Gastroesophageal sphincter (tissue), 4 donors: Measurements from ENCODE around the gene FIP1L1. TPM values are rescaled to one million over a fixed set of nuclear protein-coding genes. Genes with fewer than 3 reads are reported as not detected.

Source experiments
- ATAC-seq: fragments of 150-250 bp; one replicate; pipeline ENCODE4 v1.9.1; 2016; ENCODE audit warnings: mild to moderate bottlenecking, moderate library complexity
- H3K27ac ChIP-seq, 4 donors: fragments of 200-600 bp; sonication (generic) in 3 of 4; 1 replicate in 3 of 4; 2 replicates in 1 of 4; pipeline ENCODE4 v1.5.1; 2016 to 2019
- H3K27me3 ChIP-seq: fragments of 200-600 bp; sonication (generic); one replicate; pipeline ENCODE4 v1.5.1; 2019
- H3K36me3 ChIP-seq, 2 donors: fragments of 200-600 bp; sonication (generic); one replicate each; pipeline ENCODE4 v1.5.1; 2019; ENCODE audit warnings: control low read depth in 1 of 2
- H3K4me1 ChIP-seq, 3 donors: fragments of 200-600 bp; sonication (generic); 1 replicate in 2 of 3; 2 replicates in 1 of 3; pipeline ENCODE4 v1.5.1; 2016 to 2019; ENCODE audit warnings: control low read depth in 2 of 3
- H3K4me3 ChIP-seq, 2 donors: fragments of 200-600 bp; sonication (generic); one replicate each; pipeline ENCODE4 v1.5.1; 2019; ENCODE audit warnings: mild to moderate bottlenecking in 1 of 2, moderate library complexity in 1 of 2
- H3K9me3 ChIP-seq, 3 donors: fragments of 200-600 bp; sonication (generic); one replicate each; pipeline ENCODE4 v1.5.1; 2017 to 2019; ENCODE audit warnings: control low read depth in 2 of 3
- EP300 ChIP-seq: sonication (generic); formaldehyde crosslinking; IDR thresholded peaks from one replicate; pipeline ENCODE4 v1.6.1; 2017; ENCODE audit warnings: antibody characterized with exemption, mild to moderate bottlenecking
- POLR2A ChIP-seq, 2 donors: fragments of 450-650 bp; IDR thresholded peaks; one replicate each; pipeline ENCODE4 v1.6.1; 2017; ENCODE audit warnings: antibody characterized with exemption in 2 of 2, mild to moderate bottlenecking in 2 of 2, moderate library complexity in 1 of 2
- POLR2AphosphoS5 ChIP-seq: sonication (generic); formaldehyde crosslinking; IDR thresholded peaks from one replicate; pipeline ENCODE4 v1.6.1; 2017; ENCODE audit warnings: antibody characterized with exemption
- WGBS, 2 donors: methylation state at CpG; one replicate each; pipeline ENCODE4 v1.1.5; 2018; ENCODE audit warnings: low coverage in 1 of 2; 5-methylcytosine and 5-hydroxymethylcytosine counted together
- total RNA-seq, 4 donors: library from RNA; depleted of rRNA; stranded (reverse); fragments of >200 nt; gene quantifications; one replicate each; pipeline ENCODE4 v1.1.0, GENCODE V29; 2016
- TF ChIP-seq, protein P1 (sequence below), 4 experiments: fragments of 200-600 bp in 2 of 4; fragments of 450-650 bp in 2 of 4; sonication (generic) in 1 of 4; IDR thresholded peaks; one replicate each; pipeline ENCODE4 v1.5.1; 2017 to 2019; ENCODE audit warnings: antibody characterized with exemption in 4 of 4, mild to moderate bottlenecking in 2 of 4, moderate library complexity in 2 of 4

FIP1L1 gene
- total RNA-seq, 4 donors from 2014 or later = 40.8 to 56.4 (median 43.8) TPM

DNA sequence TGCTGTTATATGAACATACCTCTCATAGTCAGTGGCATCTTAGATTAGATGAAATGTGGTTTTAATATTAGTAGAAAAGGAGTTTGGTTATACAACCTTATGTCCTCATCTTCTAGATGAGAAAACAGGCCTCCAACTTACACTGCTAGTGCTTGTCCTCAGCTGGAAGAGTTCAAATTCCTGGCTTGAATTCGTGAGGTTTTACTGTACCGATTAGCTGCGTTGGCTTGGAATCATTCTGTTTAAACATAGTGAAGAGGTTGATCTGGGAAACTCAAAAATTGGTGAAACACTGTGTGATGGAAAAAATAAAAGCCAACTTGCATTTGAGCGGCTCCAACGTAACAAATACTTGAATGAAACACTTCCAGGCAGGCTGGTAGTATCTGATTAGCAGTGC, 132.9 kb downstream of the FIP1L1 start:
- Histone ChIP-seq H3K4me3 (no peak overlapping the region), H3K27me3 (no peaks in the 10 kb centered on the region), H3K36me3 (no peaks in the 10 kb centered on the region), H3K9me3 (no peaks in the 10 kb centered on the region), H3K27ac (no peak overlapping the region), H3K4me1 (no peaks in the 10 kb centered on the region)
- ATAC-seq = no peak
- WGBS, 2 donors = 20 to 25% methylated on average over 4 of the region's 5 CpGs
- TF ChIP-seq EP300 = no peak
- no peak for TF ChIP-seq POLR2AphosphoS5
- TF ChIP-seq POLR2A (IDR thresholded peaks at IDR 0.05) = no peak
- TF ChIP-seq, protein P1, sequence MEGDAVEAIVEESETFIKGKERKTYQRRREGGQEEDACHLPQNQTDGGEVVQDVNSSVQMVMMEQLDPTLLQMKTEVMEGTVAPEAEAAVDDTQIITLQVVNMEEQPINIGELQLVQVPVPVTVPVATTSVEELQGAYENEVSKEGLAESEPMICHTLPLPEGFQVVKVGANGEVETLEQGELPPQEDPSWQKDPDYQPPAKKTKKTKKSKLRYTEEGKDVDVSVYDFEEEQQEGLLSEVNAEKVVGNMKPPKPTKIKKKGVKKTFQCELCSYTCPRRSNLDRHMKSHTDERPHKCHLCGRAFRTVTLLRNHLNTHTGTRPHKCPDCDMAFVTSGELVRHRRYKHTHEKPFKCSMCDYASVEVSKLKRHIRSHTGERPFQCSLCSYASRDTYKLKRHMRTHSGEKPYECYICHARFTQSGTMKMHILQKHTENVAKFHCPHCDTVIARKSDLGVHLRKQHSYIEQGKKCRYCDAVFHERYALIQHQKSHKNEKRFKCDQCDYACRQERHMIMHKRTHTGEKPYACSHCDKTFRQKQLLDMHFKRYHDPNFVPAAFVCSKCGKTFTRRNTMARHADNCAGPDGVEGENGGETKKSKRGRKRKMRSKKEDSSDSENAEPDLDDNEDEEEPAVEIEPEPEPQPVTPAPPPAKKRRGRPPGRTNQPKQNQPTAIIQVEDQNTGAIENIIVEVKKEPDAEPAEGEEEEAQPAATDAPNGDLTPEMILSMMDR (IDR thresholded peaks at IDR 0.05) = no peak

Other genes starting within 250 kb of the FIP1L1 start
- gene SCFD2, start 11.6 kb upstream of the FIP1L1 start, total RNA-seq = 10 to 100 TPM in 3 of 4 donors, 1 to 10 TPM in 1; 8.9 to 17.6 (median 14.6) TPM
- 10 to 100 TPM in 2 of 4 donors, 1 to 10 TPM in 2; 2.6 to 13.6 (median 7.2) TPM for gene LNX1, start 213.8 kb downstream of the FIP1L1 start, total RNA-seq